ENCODE data around the gene ZBTB12. TPM values are rescaled to one million over a fixed set of nuclear protein-coding genes. Genes with fewer than 3 reads are reported as not detected.

ZBTB12 gene
- total RNA-seq, 2 donors from 2014 or later, result 3.8 to 4.1 TPM

DNA sequence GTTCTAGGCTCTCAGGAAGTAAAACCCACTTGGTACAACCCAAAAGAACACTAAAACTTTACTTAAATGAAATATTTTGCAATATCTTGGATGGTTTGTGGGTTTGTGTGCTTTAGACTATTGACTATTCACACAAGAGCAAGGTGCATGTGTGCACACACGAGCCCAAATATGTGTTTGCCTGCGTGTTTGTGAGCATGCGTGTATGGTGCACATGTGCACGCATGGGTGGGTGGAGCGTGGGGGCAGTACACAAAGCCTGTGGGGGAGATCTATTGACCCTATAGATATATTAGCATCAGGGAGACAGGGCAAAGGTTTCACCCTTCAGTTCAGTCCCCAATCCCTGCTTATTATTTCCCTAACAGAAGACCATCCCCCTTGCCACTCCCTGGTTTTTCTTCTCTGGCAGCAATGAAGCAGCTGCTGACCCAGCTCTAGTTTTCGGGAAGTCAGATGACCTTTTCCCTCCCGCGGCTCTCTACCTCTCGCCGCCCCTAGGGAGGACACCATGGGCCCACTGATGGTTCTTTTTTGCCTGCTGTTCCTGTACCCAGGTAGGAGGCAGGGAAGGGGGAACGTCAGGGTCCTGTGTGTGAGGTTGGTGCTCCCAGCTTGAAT is 25.5 kb upstream of the ZBTB12 start, which contains the start of gene C2:
C2 (plus strand) TSS at position 476 of the 621 bp plus-strand sequence; CDS start at position 512, 36 bp downstream.
- Histone ChIP-seq H3K27ac (no peak within 1 kb of the TSS), H3K27me3 (replicated peaks; ENCODE audit: insufficient read depth) (no peaks in the 10 kb centered on the region), H3K9me3 (no peaks in the 10 kb centered on the region), H3K4me1 (replicated peaks) (no peaks in the 10 kb centered on the region), H3K36me3 (no peaks in the 10 kb centered on the region), H3K4me3 (no peak within 1 kb of the TSS)
- intact Hi-C loops (cut with DNase I), result no loop called here
- TF ChIP-seq, protein P1, sequence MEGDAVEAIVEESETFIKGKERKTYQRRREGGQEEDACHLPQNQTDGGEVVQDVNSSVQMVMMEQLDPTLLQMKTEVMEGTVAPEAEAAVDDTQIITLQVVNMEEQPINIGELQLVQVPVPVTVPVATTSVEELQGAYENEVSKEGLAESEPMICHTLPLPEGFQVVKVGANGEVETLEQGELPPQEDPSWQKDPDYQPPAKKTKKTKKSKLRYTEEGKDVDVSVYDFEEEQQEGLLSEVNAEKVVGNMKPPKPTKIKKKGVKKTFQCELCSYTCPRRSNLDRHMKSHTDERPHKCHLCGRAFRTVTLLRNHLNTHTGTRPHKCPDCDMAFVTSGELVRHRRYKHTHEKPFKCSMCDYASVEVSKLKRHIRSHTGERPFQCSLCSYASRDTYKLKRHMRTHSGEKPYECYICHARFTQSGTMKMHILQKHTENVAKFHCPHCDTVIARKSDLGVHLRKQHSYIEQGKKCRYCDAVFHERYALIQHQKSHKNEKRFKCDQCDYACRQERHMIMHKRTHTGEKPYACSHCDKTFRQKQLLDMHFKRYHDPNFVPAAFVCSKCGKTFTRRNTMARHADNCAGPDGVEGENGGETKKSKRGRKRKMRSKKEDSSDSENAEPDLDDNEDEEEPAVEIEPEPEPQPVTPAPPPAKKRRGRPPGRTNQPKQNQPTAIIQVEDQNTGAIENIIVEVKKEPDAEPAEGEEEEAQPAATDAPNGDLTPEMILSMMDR (IDR thresholded peaks at IDR 0.05), result no peak
- TF ChIP-seq POLR2A (IDR thresholded peaks at IDR 0.05) (no peak), POLR2AphosphoS5 (IDR thresholded peaks at IDR 0.05) (no peak)
- WGBS, result 63% methylated on average over 11 of the region's 11 CpGs
- no peak for DNase-seq (ENCODE audit: low spot score)

DNA sequence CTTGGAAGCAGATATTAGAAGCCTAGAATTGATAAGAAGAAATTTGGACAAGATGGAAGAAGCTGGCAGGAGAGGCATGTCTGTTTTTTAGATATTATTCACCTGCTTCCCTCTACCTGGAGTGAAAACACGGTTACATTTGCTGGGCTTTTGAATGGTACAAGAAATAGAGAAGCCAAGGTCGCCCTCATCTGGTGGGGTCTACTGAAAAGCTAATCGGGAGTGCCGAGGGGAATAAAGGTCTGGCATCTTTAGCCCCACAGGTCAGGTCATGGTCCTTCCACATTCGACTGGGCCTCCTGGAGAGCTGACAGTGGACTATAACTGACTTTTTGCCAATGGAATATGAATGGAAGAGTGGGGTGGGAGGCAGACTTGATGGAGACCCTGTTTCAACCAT is 21.1 kb upstream of the ZBTB12 start:
- Histone ChIP-seq H3K27me3 (replicated peaks; ENCODE audit: insufficient read depth) (no peaks in the 10 kb centered on the region), H3K27ac (no peak overlapping the region), H3K4me1 (replicated peaks) (peaks cover 4% of the 10 kb centered on the region), H3K9me3 (no peaks in the 10 kb centered on the region), H3K4me3 (no peak overlapping the region), H3K36me3 (no peaks in the 10 kb centered on the region)
- intact Hi-C loops (cut with DNase I), result no loop called here
- no peak for DNase-seq (ENCODE audit: low spot score)
- TF ChIP-seq POLR2A (IDR thresholded peaks at IDR 0.05), result no peak
- TF ChIP-seq, protein P1 (IDR thresholded peaks at IDR 0.05), result no peak
- no peak for TF ChIP-seq POLR2AphosphoS5 (IDR thresholded peaks at IDR 0.05)
- WGBS, result 29% methylated on average over 5 of the region's 5 CpGs

DNA sequence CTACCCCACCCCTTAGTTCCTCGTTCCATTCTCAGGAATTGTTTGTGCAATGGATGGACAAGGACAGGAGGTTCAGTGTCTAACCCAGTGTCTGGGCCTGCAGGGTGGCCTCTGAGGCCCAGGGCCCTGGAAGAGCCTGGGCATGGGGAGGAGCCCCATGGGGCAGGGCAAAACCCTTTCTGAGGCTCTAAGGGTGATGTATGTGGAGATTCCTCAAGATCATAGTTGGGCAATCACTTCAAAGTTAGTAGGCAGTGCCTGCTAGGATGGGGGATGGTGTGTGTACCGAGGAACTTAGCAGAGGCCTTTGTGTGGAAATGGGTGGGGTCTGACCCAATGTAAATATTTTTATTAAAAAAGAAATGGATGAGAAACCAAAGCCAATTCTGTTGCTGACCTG is 18.9 kb upstream of the ZBTB12 start:
- intact Hi-C loops (cut with DNase I), result no loop called here
- WGBS, result 38% methylated on average over 2 of the region's 2 CpGs
- peak overlapping the region; percentile 30 to 78 for H3K27ac ChIP-seq
- H3K4me3 ChIP-seq, result no peak overlapping the region
- no peaks in the 10 kb centered on the region for H3K27me3 ChIP-seq (replicated peaks; ENCODE audit: insufficient read depth)
- peaks cover 4% of the 10 kb centered on the region for H3K4me1 ChIP-seq (replicated peaks)
- no peaks in the 10 kb centered on the region for H3K9me3 ChIP-seq
- DNase-seq (ENCODE audit: low spot score), result peak; percentile 41
- peak; percentile 47 for TF ChIP-seq POLR2AphosphoS5 (IDR thresholded peaks at IDR 0.05)
- TF ChIP-seq POLR2A (IDR thresholded peaks at IDR 0.05), result no peak
- H3K36me3 ChIP-seq, result no peaks in the 10 kb centered on the region

DNA sequence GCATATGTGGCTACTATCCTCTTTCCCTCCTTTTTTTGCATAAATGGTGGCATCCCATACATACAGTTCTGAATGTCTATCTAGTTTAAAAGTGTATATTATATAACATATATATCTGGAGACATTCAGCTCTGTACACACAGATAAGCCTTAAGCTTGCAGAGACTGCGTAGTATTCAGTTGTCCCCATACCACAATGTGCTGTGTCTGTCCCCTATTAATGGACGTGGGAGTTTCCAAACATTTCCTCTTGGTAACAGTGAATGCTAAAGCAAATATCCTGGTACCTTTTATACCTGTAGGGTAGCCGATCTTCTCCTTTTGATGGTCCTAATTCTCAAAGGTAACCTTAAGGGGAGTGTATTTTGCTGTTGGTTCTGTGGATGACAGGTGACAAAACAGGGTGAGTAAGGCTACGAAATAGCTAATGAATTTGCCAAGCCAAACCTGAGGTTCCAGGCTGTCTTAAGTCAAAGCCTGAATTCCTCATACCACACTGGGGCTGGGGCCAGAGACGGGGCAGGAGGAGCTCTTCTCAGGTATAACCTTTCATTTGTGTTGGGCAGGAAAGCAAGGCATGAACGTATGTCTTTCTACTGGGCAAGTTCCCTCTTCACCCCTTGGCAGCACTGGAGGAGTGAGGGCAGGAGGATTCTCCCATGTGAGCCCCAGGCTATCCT is 17.9 kb upstream of the ZBTB12 start:
- peaks cover 4% of the 10 kb centered on the region for H3K4me1 ChIP-seq (replicated peaks)
- peak; percentile 73 for TF ChIP-seq POLR2AphosphoS5 (IDR thresholded peaks at IDR 0.05)
- TF ChIP-seq, protein P1 (IDR thresholded peaks at IDR 0.05), result no peak
- 42% methylated on average over 6 of the region's 6 CpGs for WGBS
- H3K9me3 ChIP-seq, result no peaks in the 10 kb centered on the region
- no peaks in the 10 kb centered on the region for H3K36me3 ChIP-seq
- H3K27me3 ChIP-seq (replicated peaks; ENCODE audit: insufficient read depth), result no peaks in the 10 kb centered on the region
- DNase-seq (ENCODE audit: low spot score), result peak; percentile 38
- H3K27ac ChIP-seq, result peak overlapping the region; percentile 30 to 78
- H3K4me3 ChIP-seq, result no peak overlapping the region
- intact Hi-C loops (cut with DNase I), result no loop called here

DNA sequence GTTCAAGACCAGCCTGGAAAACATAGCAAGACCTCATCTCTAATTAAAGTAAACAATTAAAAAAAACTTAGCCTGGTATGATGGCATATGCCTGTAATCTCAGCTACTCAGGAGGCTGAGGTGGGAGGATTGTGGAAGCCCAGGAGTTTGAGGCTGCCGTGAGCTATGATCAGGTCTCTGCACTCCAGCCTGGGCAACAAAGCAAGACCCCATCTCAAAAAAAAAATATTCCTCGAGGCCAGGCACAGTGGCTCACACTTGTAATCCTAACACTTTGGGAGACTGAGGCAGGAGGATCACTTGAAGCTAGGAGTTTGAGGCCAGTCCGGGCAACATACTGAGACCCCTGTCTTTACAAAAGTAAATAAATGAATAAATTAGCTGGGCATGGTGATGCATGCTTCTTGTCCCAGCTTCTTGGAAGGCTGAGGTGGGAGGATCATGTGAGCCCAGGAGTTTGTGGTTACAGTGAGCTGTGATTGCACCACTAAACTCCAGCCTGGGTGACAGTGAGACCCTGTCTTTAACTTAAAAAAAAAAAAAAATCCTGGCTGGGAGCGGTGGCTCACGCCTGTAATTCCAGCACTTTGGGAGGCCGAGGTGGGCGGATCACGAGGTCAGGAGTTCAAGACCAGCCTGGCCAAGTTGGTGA is 16.3 kb upstream of the ZBTB12 start:
- 90% methylated on average over 8 of the region's 8 CpGs for WGBS
- H3K4me1 ChIP-seq (replicated peaks), result peaks cover 4% of the 10 kb centered on the region
- H3K36me3 ChIP-seq, result no peaks in the 10 kb centered on the region
- H3K9me3 ChIP-seq, result no peaks in the 10 kb centered on the region
- no peak overlapping the region for H3K27ac ChIP-seq
- H3K27me3 ChIP-seq (replicated peaks; ENCODE audit: insufficient read depth), result no peaks in the 10 kb centered on the region
- intact Hi-C loops (cut with DNase I), result no loop called here
- DNase-seq (ENCODE audit: low spot score), result no peak
- H3K4me3 ChIP-seq, result no peak overlapping the region
- TF ChIP-seq POLR2A (IDR thresholded peaks at IDR 0.05), result no peak
- no peak for TF ChIP-seq POLR2AphosphoS5 (IDR thresholded peaks at IDR 0.05)
- TF ChIP-seq, protein P1 (IDR thresholded peaks at IDR 0.05), result no peak

Measured in prostate gland (tissue), 2 donors.